Esophagus squamous epithelium (tissue), 4 donors: Measurements from ENCODE around the gene AVP.
"Not testable (repeated sequence)": the region's sequence is repeated elsewhere in the genome, so short reads cannot be mapped to it uniquely, and the experiment has no call there.

Experiments used
- CTCF ChIP-seq, 6 experiments: fragments of 450-650 bp in 4 of 6; fragments of 200-600 bp in 2 of 6; sonication (generic) in 2 of 6; IDR thresholded peaks; one replicate each; pipeline ENCODE4 v1.5.1; 2016 to 2019; ENCODE audit warnings: antibody characterized with exemption in 6 of 6, mild to moderate bottlenecking in 4 of 6, moderate library complexity in 4 of 6
- POLR2A ChIP-seq, 4 donors: fragments of 450-650 bp; IDR thresholded peaks; one replicate each; pipeline ENCODE4 v1.6.1; 2017; ENCODE audit warnings: antibody characterized with exemption in 4 of 4, mild to moderate bottlenecking in 4 of 4, moderate library complexity in 3 of 4

GRCh38 chr20:3075315-3075714, 9.2 kb downstream of the AVP start:
- TF ChIP-seq CTCF, POLR2A (IDR thresholded peaks at IDR 0.05): not testable (repeated sequence)
